DND-41 (cell line): ENCODE results near the gene C1QTNF12.

Experiments
- CTCF ChIP-seq: IDR thresholded peaks from 2 replicates; pipeline ENCODE4 v1.5.1; 2012; ENCODE audit warnings: borderline replicate concordance, low read length, moderate library complexity, mild to moderate bottlenecking; ENCODE audit not compliant: poor library complexity, severe bottlenecking; ENCODE audit errors: extremely low read depth
- EZH2 ChIP-seq: IDR thresholded peaks from 3 replicates; pipeline ENCODE4 v1.6.1; 2012; ENCODE audit warnings: borderline replicate concordance, low read depth, mild to moderate bottlenecking, moderate library complexity, low read length, inconsistent platforms; ENCODE audit not compliant: severe bottlenecking

- TF ChIP-seq EZH2 (no peak), CTCF (no peak)
Observed at GRCh38 chr1:1284221-1285101, 37.9 kb upstream of the C1QTNF12 start.
